Stomach (tissue), 9 donors: ENCODE measurements around the gene TM6SF1. TPM values are rescaled to one million over a fixed set of nuclear protein-coding genes. Genes with fewer than 3 reads are reported as not detected.

ENCODE experiments used
- DNase-seq, 2 donors: peaks; one replicate each; pipeline versions ENCODE4 v3.0.0 to v3.0.0-alpha.2; 2013 to 2019
- H3K27ac ChIP-seq, 5 donors: fragments of 200-600 bp in 4 of 5; sonication (generic) in 4 of 5; one replicate each; pipeline ENCODE4 v1.5.1; 2013 to 2019; ENCODE audit warnings: mild to moderate bottlenecking in 1 of 5, moderate library complexity in 1 of 5
- H3K27me3 ChIP-seq, 3 donors: fragments of 200-600 bp; sonication (generic); one replicate each; pipeline ENCODE4 v1.5.1; 2017 to 2019; ENCODE audit warnings: mixed run types in 1 of 3
- H3K36me3 ChIP-seq, 4 donors: fragments of 200-600 bp; sonication (generic); 1 replicate in 3 of 4; 2 replicates in 1 of 4; pipeline ENCODE4 v1.5.1; 2016 to 2019
- H3K4me1 ChIP-seq, 4 donors: fragments of 200-600 bp; sonication (generic); one replicate each; pipeline ENCODE4 v1.5.1; 2016 to 2019
- H3K4me3 ChIP-seq, 4 donors: fragments of 200-600 bp; sonication (generic) in 3 of 4; one replicate each; pipeline ENCODE4 v1.5.1; 2016 to 2019; ENCODE audit warnings: mild to moderate bottlenecking in 1 of 4
- H3K9me3 ChIP-seq, 4 donors: fragments of 200-600 bp; sonication (generic); one replicate each; pipeline ENCODE4 v1.5.1; 2016 to 2019
- CTCF ChIP-seq, 7 experiments: fragments of 450-650 bp in 4 of 7; fragments of 200-600 bp in 3 of 7; sonication (generic) in 3 of 7; IDR thresholded peaks; one replicate each; pipeline ENCODE4 v1.5.1; 2016 to 2019; ENCODE audit warnings: antibody characterized with exemption in 7 of 7, control low read depth in 2 of 7, mild to moderate bottlenecking in 1 of 7
- EP300 ChIP-seq: sonication (generic); formaldehyde crosslinking; IDR thresholded peaks from one replicate; pipeline ENCODE4 v1.6.1; 2017; ENCODE audit warnings: antibody characterized with exemption
- POLR2A ChIP-seq, 4 donors: fragments of 450-650 bp; IDR thresholded peaks; one replicate each; pipeline ENCODE4 v1.6.1; 2016; ENCODE audit warnings: antibody characterized with exemption in 4 of 4, control low read depth in 2 of 4, mild to moderate bottlenecking in 1 of 4, moderate library complexity in 1 of 4
- POLR2AphosphoS5 ChIP-seq, 3 donors: sonication (generic); formaldehyde crosslinking; IDR thresholded peaks; one replicate each; pipeline ENCODE4 v1.6.1; 2016; ENCODE audit warnings: antibody characterized with exemption in 3 of 3
- WGBS, 5 donors: extraction: QIAGEN DNeasy Blood & Tissue Kit in 3 of 5; methylation state at CpG; one replicate each; pipeline versions ENCODE4 v1.1.5 to v1.1.7; 2013 to 2018; 5-methylcytosine and 5-hydroxymethylcytosine counted together
- intact Hi-C: fragments of 100-400 bp; cut with DNase I; formaldehyde crosslinking; loops from one replicate; pipeline ENCODE4 v1.15.1; 2023; ENCODE audit warnings: low total_unique reads
- polyA plus RNA-seq, 3 donors: library from polyadenylated mRNA; stranded (reverse); fragments of 200-250 nt; gene quantifications; one replicate each; pipeline ENCODE4 v1.2.3, GENCODE V29; 2013
- total RNA-seq, 5 donors: library from RNA; depleted of rRNA; stranded (reverse); fragments of >200 nt; gene quantifications; one replicate each; pipeline versions ENCODE4 v1.1.0 to v1.2.3, GENCODE V29; 2014 to 2016
- donor health status: healthy with polysubstance abuse.
- donor health status: Bipolar disorder and iron deficiency.
- donor health status: healthy.

Gene TM6SF1
- total and polyA plus RNA-seq, 8 donors = 0.75 to 7.7 (median 2.1) TPM; not detected in 3

- H3K9me3 ChIP-seq = peaks cover 0 to 16% (median 14%) of the 10 kb centered on the region in 4 donors
- intact Hi-C loops = no loop called here
- no peak overlapping the region for H3K4me3 ChIP-seq
- no peak for DNase-seq
- H3K36me3 ChIP-seq = no peaks in the 10 kb centered on the region
- H3K27ac ChIP-seq = no peak overlapping the region
- WGBS, 5 donors = 81 to 92% (median 82%) methylated on average over 5 of the region's 5 CpGs
- TF ChIP-seq POLR2AphosphoS5 (IDR thresholded peaks at IDR 0.05) (no peak), CTCF (IDR thresholded peaks at IDR 0.05) (no peak), POLR2A (IDR thresholded peaks at IDR 0.05) (no peak), EP300 (no peak)
- H3K27me3 ChIP-seq = peaks cover 0 to 5% (median 0%) of the 10 kb centered on the region in 3 donors
- no peaks in the 10 kb centered on the region for H3K4me1 ChIP-seq
These were observed 12.9 kb upstream of the TM6SF1 start for GRCh38 chr15:83094583-83094982.

- Histone ChIP-seq H3K27ac (no peak overlapping the region), H3K36me3 (no peaks in the 10 kb centered on the region), H3K4me3 (no peak overlapping the region), H3K27me3 (peaks cover 0 to 5% (median 0%) of the 10 kb centered on the region in 3 donors), H3K4me1 (no peaks in the 10 kb centered on the region), H3K9me3 (peaks cover 0 to 16% (median 14%) of the 10 kb centered on the region in 4 donors)
- no peak for DNase-seq
- intact Hi-C loops = no loop called here
- TF ChIP-seq POLR2AphosphoS5 (IDR thresholded peaks at IDR 0.05) = no peak
- TF ChIP-seq CTCF (IDR thresholded peaks at IDR 0.05) = no peak
- TF ChIP-seq POLR2A (IDR thresholded peaks at IDR 0.05) = no peak
- TF ChIP-seq EP300 = no peak
These were observed 9.4 kb upstream of the TM6SF1 start for GRCh38 chr15:83098079-83098478.

DNA sequence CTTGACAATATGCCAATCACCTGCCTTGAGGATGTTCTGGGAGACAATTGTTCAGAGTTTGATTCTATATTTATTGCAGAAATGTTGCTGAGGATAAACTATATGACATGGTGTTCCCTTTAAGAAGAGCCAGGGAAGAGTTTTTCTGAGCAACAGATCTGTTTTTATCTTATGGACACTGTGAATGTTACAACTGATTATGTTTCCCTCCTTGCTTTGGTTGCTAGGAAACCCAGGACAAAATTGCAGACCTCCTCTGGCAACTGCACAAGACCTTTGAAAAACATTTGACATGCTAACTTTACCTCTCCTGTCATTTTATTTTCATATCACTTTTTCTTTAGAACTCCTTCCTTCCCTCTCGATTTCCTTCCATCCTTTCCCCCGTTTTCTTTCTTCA, 8.2 kb upstream of the TM6SF1 start:
- WGBS, 5 donors = 71 to 84% (median 78%) methylated on average over 2 of the region's 2 CpGs
- H3K9me3 ChIP-seq = peaks cover 0 to 16% (median 14%) of the 10 kb centered on the region in 4 donors
- no peak overlapping the region for H3K4me3 ChIP-seq
- DNase-seq = no peak
- intact Hi-C loops = no loop called here
- no peaks in the 10 kb centered on the region for H3K4me1 ChIP-seq
- H3K36me3 ChIP-seq = no peaks in the 10 kb centered on the region
- TF ChIP-seq EP300 (no peak), POLR2A (IDR thresholded peaks at IDR 0.05) (no peak), POLR2AphosphoS5 (IDR thresholded peaks at IDR 0.05) (no peak), CTCF (IDR thresholded peaks at IDR 0.05) (no peak)
- peaks cover 0 to 13% (median 0%) of the 10 kb centered on the region in 3 donors for H3K27me3 ChIP-seq
- no peak overlapping the region for H3K27ac ChIP-seq

DNA sequence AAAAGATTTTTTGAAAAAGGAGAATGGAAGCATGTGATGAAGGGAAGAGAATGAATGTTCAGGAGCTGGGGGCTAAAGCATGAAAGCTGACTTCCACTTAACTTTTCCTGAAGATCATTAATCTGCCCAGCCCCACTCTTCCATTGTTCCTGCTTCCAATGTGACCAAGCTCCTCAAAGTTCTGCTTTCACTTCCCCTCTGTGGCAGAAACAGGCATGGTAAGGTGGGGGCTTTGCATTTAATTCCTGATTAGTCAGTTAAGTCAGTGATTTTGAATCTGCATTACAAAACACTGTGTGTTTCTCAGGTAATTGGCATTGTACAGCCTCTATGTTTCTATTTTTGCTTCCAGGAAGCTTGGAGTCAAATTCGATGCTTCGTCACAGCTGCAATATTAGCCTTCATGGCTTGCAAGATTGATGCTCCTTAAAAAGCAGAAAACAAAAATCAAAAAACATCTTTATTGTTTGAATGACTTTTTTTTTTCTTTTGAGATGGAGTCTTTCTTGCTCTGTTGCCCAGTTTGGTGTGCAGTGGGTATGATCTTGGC, 7.3 kb upstream of the TM6SF1 start:
- no peak overlapping the region for H3K27ac ChIP-seq
- no peak overlapping the region for H3K4me3 ChIP-seq
- no peaks in the 10 kb centered on the region for H3K4me1 ChIP-seq
- TF ChIP-seq POLR2AphosphoS5 (IDR thresholded peaks at IDR 0.05) = no peak
- TF ChIP-seq POLR2A (IDR thresholded peaks at IDR 0.05) = no peak
- TF ChIP-seq EP300 = no peak
- no peak for TF ChIP-seq CTCF (IDR thresholded peaks at IDR 0.05)
- DNase-seq = peak in 1 of 2 donors; percentile 40
- H3K9me3 ChIP-seq = peaks cover 0 to 16% (median 14%) of the 10 kb centered on the region in 4 donors
- H3K27me3 ChIP-seq = peaks cover 0 to 19% (median 0%) of the 10 kb centered on the region in 3 donors
- intact Hi-C loops = no loop called here
- H3K36me3 ChIP-seq = no peaks in the 10 kb centered on the region
- 63 to 77% (median 69%) methylated on average over 2 of the region's 2 CpGs for WGBS, 5 donors
